K562 (cell line): ENCODE measurements around the gene CLDN24. TPM values are rescaled to one million over a fixed set of nuclear protein-coding genes. Genes with fewer than 3 reads are reported as not detected.

ENCODE experiments used
- ATAC-seq: fragments of 200-7000 bp; cut with Tn5 transposase; 3 replicates; pipeline ENCODE4 v1.9.1; 2020; ENCODE audit warnings: moderate library complexity
- Bru-seq: library from RNA; stranded (reverse); fragments of 400-500 nt; gene quantifications from one replicate; lab custom pipeline; 2021; lab: Mats Ljungman, UMichigan
- BruChase-seq, 2 experiments: library from RNA; stranded (reverse); fragments of 400-500 nt; gene quantifications; one replicate each; lab custom pipeline; 2021; lab: Mats Ljungman, UMichigan
- BruUV-seq: library from RNA; stranded (reverse); fragments of 400-500 nt; replicated peaks from 2 replicates; lab custom pipeline; 2021; lab: Mats Ljungman, UMichigan
- CTCF ChIA-PET: fragments of 300-600 bp; formaldehyde crosslinking; extraction: SDS; loops from one replicate; lab custom pipeline; 2021; ENCODE audit warnings: low intra/inter-chr PET ratio; lab: Yijun Ruan, JAX
- POLR2A ChIA-PET: fragments of 300-600, 350-650 bp; sonication (Branson Sonifier 250); formaldehyde crosslinking; extraction: SDS; loops from one replicate; lab custom pipeline; 2021; ENCODE audit warnings: antibody characterized with exemption, inconsistent platforms; lab: Yijun Ruan, JAX
- DNase-seq, 4 experiments: peaks; one replicate each; pipeline versions ENCODE4 v3.0.0 to v3.0.0-alpha.2; 2011 to 2018; ENCODE audit warnings: low spot score in 3 of 4, mixed read lengths in 3 of 4; ENCODE audit errors: extremely low read depth in 1 of 4
- FAIRE-seq: peaks from 2 replicates; lab custom pipeline; 2011; peaks lifted over from hg19 to GRCh38; lab: Jason Lieb, UNC
- H2AFZ ChIP-seq: 2 replicates; pipeline ENCODE4 v1.6.0; 2011; ENCODE audit warnings: low read depth, low read length, control low read depth, inconsistent platforms
- H3K27ac ChIP-seq: fragments of 200-600 bp; 3 replicates; pipeline ENCODE4 v1.8.0; 2011; ENCODE audit warnings: low read depth, mild to moderate bottlenecking, control low read depth, inconsistent platforms, low read length, moderate library complexity, mixed read lengths; ENCODE audit errors: extremely low read depth
- H3K27me3 ChIP-seq, 2 experiments: fragments of 300-600 bp in 1 of 2; 2 replicates in 1 of 2; 3 replicates in 1 of 2; pipeline versions ENCODE4 v1.6.0 to v1.8.0; 2011; ENCODE audit warnings: inconsistent platforms in 2 of 2, low read length in 2 of 2, mild to moderate bottlenecking in 1 of 2, mixed read lengths in 1 of 2, moderate library complexity in 1 of 2; ENCODE audit not compliant: control insufficient read depth in 2 of 2, insufficient read depth in 2 of 2
- H3K36me3 ChIP-seq: fragments of 300-600 bp; 3 replicates; pipeline ENCODE4 v1.8.0; 2011; ENCODE audit warnings: mild to moderate bottlenecking, low read length, inconsistent platforms; ENCODE audit not compliant: control insufficient read depth, insufficient read depth
- H3K4me1 ChIP-seq, 2 experiments: fragments of 200-600 bp in 1 of 2; replicated peaks in 1 of 2; 2 replicates in 1 of 2; 3 replicates in 1 of 2; pipeline versions ENCODE4 v1.5.1 to v1.8.0; 2011; ENCODE audit warnings: inconsistent platforms in 2 of 2, low read length in 2 of 2, mild to moderate bottlenecking in 1 of 2, mixed read lengths in 1 of 2, moderate library complexity in 1 of 2; ENCODE audit not compliant: control insufficient read depth in 2 of 2, insufficient read depth in 2 of 2
- H3K4me2 ChIP-seq: 2 replicates; pipeline ENCODE4 v1.6.1; 2011; ENCODE audit warnings: low read length, control low read depth, inconsistent platforms, mixed read lengths; ENCODE audit not compliant: insufficient read depth
- H3K4me3 ChIP-seq: fragments of 200-600 bp; sonication (generic), shearing (Covaris generic); 2 replicates; pipeline ENCODE4 v1.5.1; 2016; ENCODE audit warnings: control low read depth, inconsistent platforms
- H3K79me2 ChIP-seq: fragments of 200-600 bp; 3 replicates; pipeline ENCODE4 v1.8.0; 2011; ENCODE audit warnings: low read length, inconsistent platforms; ENCODE audit not compliant: control insufficient read depth, insufficient read depth
- H3K9ac ChIP-seq, 2 experiments: 2 replicates each; pipeline versions ENCODE4 v1.6.0 to v1.6.1; 2011; ENCODE audit warnings: low read depth in 2 of 2, low read length in 2 of 2, control low read depth in 1 of 2, inconsistent platforms in 1 of 2, mild to moderate bottlenecking in 1 of 2, mixed read lengths in 1 of 2; ENCODE audit not compliant: insufficient read depth in 1 of 2
- H3K9me1 ChIP-seq: one replicate; pipeline ENCODE4 v1.6.0; 2011; ENCODE audit warnings: inconsistent platforms, mild to moderate bottlenecking, low read length, moderate library complexity; ENCODE audit not compliant: control insufficient read depth, insufficient read depth
- H3K9me3 ChIP-seq: replicated peaks from 2 replicates; pipeline ENCODE4 v1.5.1; 2011; ENCODE audit warnings: low read depth, low read length, inconsistent platforms; ENCODE audit not compliant: control insufficient read depth, insufficient read depth
- H4K20me1 ChIP-seq: replicated peaks from 2 replicates; pipeline ENCODE4 v1.6.1; 2011; ENCODE audit warnings: low read length, inconsistent platforms, mixed read lengths; ENCODE audit not compliant: control insufficient read depth, insufficient read depth
- JUND ChIP-seq, 2 experiments: IDR thresholded peaks; 2 replicates in 1 of 2; 3 replicates in 1 of 2; pipeline ENCODE4 v1.6.1; 2011; ENCODE audit warnings: borderline replicate concordance in 2 of 2, low read depth in 2 of 2, low read length in 2 of 2, improper control_type of control experiment in 1 of 2, missing biosample characterization in 1 of 2, missing genetic modification characterization in 1 of 2, missing genetic modification reagents in 1 of 2
- PHB ChIP-seq: fragments of 250-450 bp; sonication (Bioruptor Pico); IDR thresholded peaks from 2 replicates; pipeline ENCODE4 v1.5.0; 2021
- SIN3B ChIP-seq: fragments of 450-650 bp; IDR thresholded peaks from 2 replicates; pipeline ENCODE4 v1.6.1; 2017; ENCODE audit warnings: low read depth, mild to moderate bottlenecking, moderate library complexity
- ZEB2 ChIP-seq: fragments of 450-650 bp; IDR thresholded peaks from 2 replicates; pipeline ENCODE4 v1.6.1; 2016
- ZNF583 ChIP-seq: fragments of 250-450 bp; sonication (Bioruptor Pico); IDR thresholded peaks from 2 replicates; pipeline ENCODE4 v1.4.0; 2020
- WGBS: fragments of 100-300 bp; shearing (Covaris generic); methylation state at CpG from one replicate; pipeline ENCODE4 v1.1.6; 2016; ENCODE audit warnings: low coverage, mixed read lengths; ENCODE audit not compliant: insufficient coverage; ENCODE audit errors: missing lambda C conversion rate; 5-methylcytosine and 5-hydroxymethylcytosine counted together
- in situ Hi-C: fragments of 300-500 bp; cut with MboI; formaldehyde crosslinking; loops from 4 replicates; pipeline ENCODE4 v1.15.0; 2018; ENCODE audit warnings: inconsistent platforms, mixed read lengths
- intact Hi-C: fragments of 100-400 bp; cut with micrococcal nuclease; formaldehyde crosslinking; loops from 2 replicates; pipeline ENCODE4 v1.14.2; 2022
- long read RNA-seq, 3 experiments: library from polyadenylated mRNA in 2 of 3; library from RNA in 1 of 3; unstranded in 2 of 3; stranded (forward) in 1 of 3; transcript quantifications; one replicate each; pipeline ENCODE4 v2.0.0, GENCODE V29; 2019 to 2022
- polyA minus RNA-seq, 3 experiments: library from RNA; depleted of rRNA, polyadenylated mRNA; stranded (reverse); fragments of >200 nt; gene quantifications; 2 replicates each; pipeline ENCODE4 v1.2.3, GENCODE V29; 2011
- polyA plus RNA-seq, 8 experiments: library from polyadenylated mRNA; depleted of rRNA in 4 of 8; stranded (reverse) in 5 of 8; unstranded in 3 of 8; fragments of >200 nt; fragmentation: Nextera tagmentation in 2 of 8; fragmentation: Illumina TruSeq in 1 of 8; extraction: Ambion mirVana in 2 of 8; extraction: Trizol in 1 of 8; gene quantifications; 2 replicates each; pipeline versions ENCODE4 v1.2.1 to v1.2.3, GENCODE V29; 2011 to 2014; ENCODE audit warnings: inconsistent platforms in 1 of 8, missing spikeins in 1 of 8
- total RNA-seq, 7 experiments: library from RNA; depleted of rRNA in 6 of 7; stranded (reverse); fragments of >200 nt in 6 of 7; fragmentation: Illumina TruSeq in 2 of 7; extraction: Trizol in 2 of 7; gene quantifications; 2 replicates each; pipeline versions ENCODE4 v1.2.1 to v1.2.3, GENCODE V29; 2011 to 2021; ENCODE audit warnings: low replicate concordance in 1 of 7
- TF ChIP-seq, protein P1 (sequence below): fragments of 250-450 bp; sonication (Bioruptor Pico); IDR thresholded peaks from 2 replicates; pipeline ENCODE4 v1.5.1; 2021; ENCODE audit warnings: mild to moderate bottlenecking
- TF ChIP-seq, protein P2 (sequence below): fragments of 450-650 bp; IDR thresholded peaks from 2 replicates; pipeline ENCODE4 v1.6.1; 2016; ENCODE audit warnings: low read depth

The CLDN24 gene
- not detected in 2 replicates for total RNA-seq (2011; cell fraction: chromatin; rRNA removed; ENCODE audit: low replicate concordance)
- total RNA-seq (2011; cell fraction: nucleolus; rRNA removed), result not detected in 2 replicates
- total RNA-seq (2011; cell fraction: nucleoplasm; rRNA removed), result not detected in 2 replicates
- not detected in 2 replicates for total RNA-seq (2014; rRNA removed)
- not detected in 2 replicates for total RNA-seq (2014; rRNA removed; fragmentation: Illumina TruSeq; extraction: Trizol)
- not detected in 2 replicates for total RNA-seq (2015; rRNA removed; fragmentation: Illumina TruSeq; extraction: Trizol)
- total RNA-seq (2021), result not detected in 2 replicates
- polyA plus RNA-seq (2011; rRNA removed), result not detected in 2 replicates
- not detected in 2 replicates for polyA plus RNA-seq (2011; cell fraction: cytosol; rRNA removed)
- not detected in 2 replicates for polyA plus RNA-seq (2011; cell fraction: nucleus; rRNA removed)
- polyA plus RNA-seq (2012), result not detected in 2 replicates
- polyA plus RNA-seq (2014; fragmentation: Illumina TruSeq; extraction: Trizol), result not detected in 2 replicates
- not detected for polyA plus RNA-seq (2014; fragmentation: Nextera tagmentation; extraction: Ambion mirVana)
- polyA plus RNA-seq (2014; rRNA removed), result not detected in 2 replicates
- polyA minus RNA-seq (2011; rRNA and poly(A)+ RNA removed), result not detected in 2 replicates
- polyA minus RNA-seq (2011; cell fraction: cytosol; rRNA and poly(A)+ RNA removed), result not detected in 2 replicates
- not detected in 2 replicates for polyA minus RNA-seq (2011; cell fraction: nucleus; rRNA and poly(A)+ RNA removed)
- not detected for Bru-seq, nascent RNA
- percentile 29 among the genes with signal in this experiment for BruChase-seq, experiment 1, labeled RNA remaining after a 2-hour chase
- percentile 38 among the genes with signal in this experiment for BruChase-seq, experiment 2, labeled RNA remaining after a 6-hour chase
- long read RNA-seq, experiment 1, result 0 reads
- long read RNA-seq, experiment 2, result 0 reads
- long read RNA-seq, experiment 3, result 0 reads

DNA sequence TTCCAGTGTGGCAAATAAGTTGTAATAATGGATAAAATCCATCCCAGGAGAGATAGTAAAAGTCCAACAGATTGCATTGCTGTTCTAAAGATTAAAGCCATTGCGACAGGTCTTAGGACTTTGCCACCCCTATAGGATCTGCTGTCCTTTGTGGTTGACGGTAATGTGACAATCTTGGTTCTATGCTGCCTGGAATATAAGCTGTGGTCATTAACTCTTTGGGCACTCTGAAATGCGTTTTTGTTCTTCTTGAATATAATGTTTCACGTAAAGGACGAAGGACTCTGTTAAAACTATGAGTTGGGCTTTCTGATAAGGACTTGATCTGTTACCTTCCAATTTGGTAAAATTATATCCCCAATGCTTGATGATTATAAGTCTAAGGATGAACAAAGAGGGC is at the start of gene CLDN24:
Gene CLDN24, minus strand, starts transcription at position 101 of the 400 bp plus-strand sequence. Its CDS starts 0 bp downstream, at position 101.
- TF ChIP-seq, protein P1, sequence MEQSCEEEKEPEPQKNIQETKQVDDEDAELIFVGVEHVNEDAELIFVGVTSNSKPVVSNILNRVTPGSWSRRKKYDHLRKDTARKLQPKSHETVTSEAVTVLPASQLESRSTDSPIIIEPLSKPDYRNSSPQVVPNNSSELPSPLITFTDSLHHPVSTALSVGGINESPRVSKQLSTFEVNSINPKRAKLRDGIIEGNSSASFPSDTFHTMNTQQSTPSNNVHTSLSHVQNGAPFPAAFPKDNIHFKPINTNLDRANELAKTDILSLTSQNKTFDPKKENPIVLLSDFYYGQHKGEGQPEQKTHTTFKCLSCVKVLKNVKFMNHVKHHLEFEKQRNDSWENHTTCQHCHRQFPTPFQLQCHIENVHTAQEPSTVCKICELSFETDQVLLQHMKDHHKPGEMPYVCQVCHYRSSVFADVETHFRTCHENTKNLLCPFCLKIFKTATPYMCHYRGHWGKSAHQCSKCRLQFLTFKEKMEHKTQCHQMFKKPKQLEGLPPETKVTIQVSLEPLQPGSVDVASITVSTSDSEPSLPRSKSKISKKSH, result no peak
- TF ChIP-seq, protein P2, sequence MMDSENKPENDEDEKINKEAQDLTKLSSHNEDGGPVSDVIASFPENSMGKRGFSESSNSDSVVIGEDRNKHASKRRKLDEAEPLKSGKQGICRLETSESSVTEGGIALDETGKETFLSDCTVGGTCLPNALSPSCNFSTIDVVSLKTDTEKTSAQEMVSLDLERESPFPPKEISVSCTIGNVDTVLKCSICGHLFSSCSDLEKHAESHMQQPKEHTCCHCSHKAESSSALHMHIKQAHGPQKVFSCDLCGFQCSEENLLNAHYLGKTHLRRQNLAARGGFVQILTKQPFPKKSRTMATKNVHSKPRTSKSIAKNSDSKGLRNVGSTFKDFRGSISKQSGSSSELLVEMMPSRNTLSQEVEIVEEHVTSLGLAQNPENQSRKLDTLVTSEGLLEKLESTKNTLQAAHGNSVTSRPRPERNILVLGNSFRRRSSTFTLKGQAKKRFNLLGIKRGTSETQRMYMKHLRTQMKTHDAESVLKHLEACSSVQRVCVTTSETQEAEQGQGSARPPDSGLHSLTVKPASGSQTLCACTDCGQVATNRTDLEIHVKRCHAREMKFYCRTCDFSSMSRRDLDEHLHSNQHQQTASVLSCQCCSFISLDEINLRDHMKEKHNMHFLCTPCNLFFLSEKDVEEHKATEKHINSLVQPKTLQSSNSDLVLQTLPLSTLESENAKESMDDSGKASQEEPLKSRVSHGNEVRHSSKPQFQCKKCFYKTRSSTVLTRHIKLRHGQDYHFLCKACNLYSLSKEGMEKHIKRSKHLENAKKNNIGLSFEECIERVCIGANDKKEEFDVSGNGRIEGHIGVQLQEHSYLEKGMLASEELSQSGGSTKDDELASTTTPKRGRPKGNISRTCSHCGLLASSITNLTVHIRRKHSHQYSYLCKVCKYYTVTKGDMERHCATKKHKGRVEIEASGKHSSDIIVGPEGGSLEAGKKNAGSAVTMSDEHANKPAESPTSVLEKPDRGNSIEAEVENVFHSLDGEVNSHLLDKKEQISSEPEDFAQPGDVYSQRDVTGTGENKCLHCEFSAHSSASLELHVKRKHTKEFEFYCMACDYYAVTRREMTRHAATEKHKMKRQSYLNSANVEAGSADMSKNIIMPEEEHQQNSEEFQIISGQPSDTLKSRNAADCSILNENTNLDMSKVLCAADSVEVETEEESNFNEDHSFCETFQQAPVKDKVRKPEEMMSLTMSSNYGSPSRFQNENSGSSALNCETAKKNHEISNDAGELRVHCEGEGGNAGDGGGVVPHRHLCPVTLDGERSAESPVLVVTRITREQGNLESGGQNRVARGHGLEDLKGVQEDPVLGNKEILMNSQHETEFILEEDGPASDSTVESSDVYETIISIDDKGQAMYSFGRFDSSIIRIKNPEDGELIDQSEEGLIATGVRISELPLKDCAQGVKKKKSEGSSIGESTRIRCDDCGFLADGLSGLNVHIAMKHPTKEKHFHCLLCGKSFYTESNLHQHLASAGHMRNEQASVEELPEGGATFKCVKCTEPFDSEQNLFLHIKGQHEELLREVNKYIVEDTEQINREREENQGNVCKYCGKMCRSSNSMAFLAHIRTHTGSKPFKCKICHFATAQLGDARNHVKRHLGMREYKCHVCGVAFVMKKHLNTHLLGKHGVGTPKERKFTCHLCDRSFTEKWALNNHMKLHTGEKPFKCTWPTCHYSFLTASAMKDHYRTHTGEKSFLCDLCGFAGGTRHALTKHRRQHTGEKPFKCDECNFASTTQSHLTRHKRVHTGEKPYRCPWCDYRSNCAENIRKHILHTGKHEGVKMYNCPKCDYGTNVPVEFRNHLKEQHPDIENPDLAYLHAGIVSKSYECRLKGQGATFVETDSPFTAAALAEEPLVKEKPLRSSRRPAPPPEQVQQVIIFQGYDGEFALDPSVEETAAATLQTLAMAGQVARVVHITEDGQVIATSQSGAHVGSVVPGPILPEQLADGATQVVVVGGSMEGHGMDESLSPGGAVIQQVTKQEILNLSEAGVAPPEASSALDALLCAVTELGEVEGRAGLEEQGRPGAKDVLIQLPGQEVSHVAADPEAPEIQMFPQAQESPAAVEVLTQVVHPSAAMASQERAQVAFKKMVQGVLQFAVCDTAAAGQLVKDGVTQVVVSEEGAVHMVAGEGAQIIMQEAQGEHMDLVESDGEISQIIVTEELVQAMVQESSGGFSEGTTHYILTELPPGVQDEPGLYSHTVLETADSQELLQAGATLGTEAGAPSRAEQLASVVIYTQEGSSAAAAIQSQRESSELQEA, result no peak
- TF ChIP-seq PHB (no peak), JUND (IDR thresholded peaks at IDR 0.05; ENCODE audit: borderline replicate concordance, low read depth, low read length) (no peak), JUND (tag; IDR thresholded peaks at IDR 0.05; ENCODE audit: borderline replicate concordance, low read depth, low read length) (no peak), ZNF583 (CRISPR knock-in tag) (no peak), ZEB2 (no peak), SIN3B (no peak)
- ATAC-seq (no peak), DNase-seq (no peak), FAIRE-seq (no peak)
- Histone ChIP-seq H3K27ac (no peak within 1 kb of the TSS), H3K36me3 (no peaks in the 10 kb centered on the region), H3K79me2 (no peaks in the 10 kb centered on the region), H3K27me3 (no peaks in the 10 kb centered on the region), H3K9me3 (peaks cover 3% of the 10 kb centered on the region; the same call in 1 of the 2 replicates), H4K20me1 (no peaks in the 10 kb centered on the region), H3K9me1 (no peaks in the 10 kb centered on the region), H2AFZ (no peak within 1 kb of the TSS), H3K4me1 (no peaks in the 10 kb centered on the region), H3K9ac (no peak within 1 kb of the TSS), H3K4me3 (no peak within 1 kb of the TSS), H3K4me2 (no peak within 1 kb of the TSS)
- BruUV-seq, result no TSS peak
- intact Hi-C loops (no loop called here), in situ Hi-C loops (no loop called here)
- WGBS, result 59% methylated on average over 5 of the region's 5 CpGs
- POLR2A ChIA-PET, result no interaction called here
- CTCF ChIA-PET, result no interaction called here
